Measurements from ENCODE around the gene JMJD8. TPM values are rescaled to one million over a fixed set of nuclear protein-coding genes. Genes with fewer than 3 reads are reported as not detected.
A peak's percentile ranks its signal among the peaks of the same experiment; 100 is the strongest.

The JMJD8 gene
- total and polyA plus RNA-seq, 9 of the 15 experiments (the other 6 are each of a cell fraction or from before 2014, with no cell fraction given): 1.2 to 50.6 (median 29.3) TPM

DNA sequence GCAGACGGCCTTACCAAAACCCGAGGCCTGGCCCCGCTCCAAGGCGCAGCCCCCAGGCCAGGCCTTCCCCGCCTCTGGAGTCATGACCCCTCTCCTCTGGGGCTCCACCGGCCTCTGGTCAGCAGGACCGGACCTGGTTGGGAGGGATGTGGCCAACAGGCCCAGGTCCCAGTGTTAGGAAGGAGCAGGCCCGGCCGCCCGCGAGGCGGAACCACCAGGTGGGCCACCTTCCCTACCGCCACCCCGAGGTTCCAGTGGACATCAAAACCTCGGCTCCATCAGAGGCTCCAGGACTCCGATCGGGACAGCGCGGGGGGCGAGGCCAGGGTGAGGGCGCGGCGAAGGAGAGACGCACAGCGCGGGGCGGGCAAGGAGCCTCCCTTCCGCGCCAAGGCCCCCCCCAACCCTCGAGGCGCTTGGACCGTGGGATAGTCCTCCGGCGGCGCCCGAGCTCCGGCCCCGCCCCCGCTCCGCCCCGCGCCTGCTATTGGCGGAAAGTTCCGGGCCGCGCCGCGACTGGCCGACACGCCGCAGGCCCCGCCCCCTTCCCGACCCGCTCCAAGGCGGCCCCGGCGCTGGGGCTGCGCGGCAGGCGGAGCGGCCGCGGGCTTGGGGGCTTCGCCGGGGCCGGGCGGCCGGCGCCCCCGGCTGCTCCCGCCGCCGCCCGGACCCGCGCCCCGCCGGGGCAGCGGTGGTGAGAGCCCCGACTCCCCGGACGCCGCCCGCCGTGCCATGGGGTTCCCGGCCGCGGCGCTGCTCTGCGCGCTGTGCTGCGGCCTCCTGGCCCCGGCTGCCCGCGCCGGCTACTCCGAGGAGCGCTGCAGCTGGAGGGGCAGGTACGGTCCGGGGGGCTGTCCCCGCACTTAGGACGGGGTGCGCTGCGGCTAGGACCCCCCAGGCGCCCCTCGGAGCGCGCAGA lies 30.7 kb upstream of the JMJD8 start, which contains the start of gene METRN (continued):
- TF ChIP-seq, protein P1, sequence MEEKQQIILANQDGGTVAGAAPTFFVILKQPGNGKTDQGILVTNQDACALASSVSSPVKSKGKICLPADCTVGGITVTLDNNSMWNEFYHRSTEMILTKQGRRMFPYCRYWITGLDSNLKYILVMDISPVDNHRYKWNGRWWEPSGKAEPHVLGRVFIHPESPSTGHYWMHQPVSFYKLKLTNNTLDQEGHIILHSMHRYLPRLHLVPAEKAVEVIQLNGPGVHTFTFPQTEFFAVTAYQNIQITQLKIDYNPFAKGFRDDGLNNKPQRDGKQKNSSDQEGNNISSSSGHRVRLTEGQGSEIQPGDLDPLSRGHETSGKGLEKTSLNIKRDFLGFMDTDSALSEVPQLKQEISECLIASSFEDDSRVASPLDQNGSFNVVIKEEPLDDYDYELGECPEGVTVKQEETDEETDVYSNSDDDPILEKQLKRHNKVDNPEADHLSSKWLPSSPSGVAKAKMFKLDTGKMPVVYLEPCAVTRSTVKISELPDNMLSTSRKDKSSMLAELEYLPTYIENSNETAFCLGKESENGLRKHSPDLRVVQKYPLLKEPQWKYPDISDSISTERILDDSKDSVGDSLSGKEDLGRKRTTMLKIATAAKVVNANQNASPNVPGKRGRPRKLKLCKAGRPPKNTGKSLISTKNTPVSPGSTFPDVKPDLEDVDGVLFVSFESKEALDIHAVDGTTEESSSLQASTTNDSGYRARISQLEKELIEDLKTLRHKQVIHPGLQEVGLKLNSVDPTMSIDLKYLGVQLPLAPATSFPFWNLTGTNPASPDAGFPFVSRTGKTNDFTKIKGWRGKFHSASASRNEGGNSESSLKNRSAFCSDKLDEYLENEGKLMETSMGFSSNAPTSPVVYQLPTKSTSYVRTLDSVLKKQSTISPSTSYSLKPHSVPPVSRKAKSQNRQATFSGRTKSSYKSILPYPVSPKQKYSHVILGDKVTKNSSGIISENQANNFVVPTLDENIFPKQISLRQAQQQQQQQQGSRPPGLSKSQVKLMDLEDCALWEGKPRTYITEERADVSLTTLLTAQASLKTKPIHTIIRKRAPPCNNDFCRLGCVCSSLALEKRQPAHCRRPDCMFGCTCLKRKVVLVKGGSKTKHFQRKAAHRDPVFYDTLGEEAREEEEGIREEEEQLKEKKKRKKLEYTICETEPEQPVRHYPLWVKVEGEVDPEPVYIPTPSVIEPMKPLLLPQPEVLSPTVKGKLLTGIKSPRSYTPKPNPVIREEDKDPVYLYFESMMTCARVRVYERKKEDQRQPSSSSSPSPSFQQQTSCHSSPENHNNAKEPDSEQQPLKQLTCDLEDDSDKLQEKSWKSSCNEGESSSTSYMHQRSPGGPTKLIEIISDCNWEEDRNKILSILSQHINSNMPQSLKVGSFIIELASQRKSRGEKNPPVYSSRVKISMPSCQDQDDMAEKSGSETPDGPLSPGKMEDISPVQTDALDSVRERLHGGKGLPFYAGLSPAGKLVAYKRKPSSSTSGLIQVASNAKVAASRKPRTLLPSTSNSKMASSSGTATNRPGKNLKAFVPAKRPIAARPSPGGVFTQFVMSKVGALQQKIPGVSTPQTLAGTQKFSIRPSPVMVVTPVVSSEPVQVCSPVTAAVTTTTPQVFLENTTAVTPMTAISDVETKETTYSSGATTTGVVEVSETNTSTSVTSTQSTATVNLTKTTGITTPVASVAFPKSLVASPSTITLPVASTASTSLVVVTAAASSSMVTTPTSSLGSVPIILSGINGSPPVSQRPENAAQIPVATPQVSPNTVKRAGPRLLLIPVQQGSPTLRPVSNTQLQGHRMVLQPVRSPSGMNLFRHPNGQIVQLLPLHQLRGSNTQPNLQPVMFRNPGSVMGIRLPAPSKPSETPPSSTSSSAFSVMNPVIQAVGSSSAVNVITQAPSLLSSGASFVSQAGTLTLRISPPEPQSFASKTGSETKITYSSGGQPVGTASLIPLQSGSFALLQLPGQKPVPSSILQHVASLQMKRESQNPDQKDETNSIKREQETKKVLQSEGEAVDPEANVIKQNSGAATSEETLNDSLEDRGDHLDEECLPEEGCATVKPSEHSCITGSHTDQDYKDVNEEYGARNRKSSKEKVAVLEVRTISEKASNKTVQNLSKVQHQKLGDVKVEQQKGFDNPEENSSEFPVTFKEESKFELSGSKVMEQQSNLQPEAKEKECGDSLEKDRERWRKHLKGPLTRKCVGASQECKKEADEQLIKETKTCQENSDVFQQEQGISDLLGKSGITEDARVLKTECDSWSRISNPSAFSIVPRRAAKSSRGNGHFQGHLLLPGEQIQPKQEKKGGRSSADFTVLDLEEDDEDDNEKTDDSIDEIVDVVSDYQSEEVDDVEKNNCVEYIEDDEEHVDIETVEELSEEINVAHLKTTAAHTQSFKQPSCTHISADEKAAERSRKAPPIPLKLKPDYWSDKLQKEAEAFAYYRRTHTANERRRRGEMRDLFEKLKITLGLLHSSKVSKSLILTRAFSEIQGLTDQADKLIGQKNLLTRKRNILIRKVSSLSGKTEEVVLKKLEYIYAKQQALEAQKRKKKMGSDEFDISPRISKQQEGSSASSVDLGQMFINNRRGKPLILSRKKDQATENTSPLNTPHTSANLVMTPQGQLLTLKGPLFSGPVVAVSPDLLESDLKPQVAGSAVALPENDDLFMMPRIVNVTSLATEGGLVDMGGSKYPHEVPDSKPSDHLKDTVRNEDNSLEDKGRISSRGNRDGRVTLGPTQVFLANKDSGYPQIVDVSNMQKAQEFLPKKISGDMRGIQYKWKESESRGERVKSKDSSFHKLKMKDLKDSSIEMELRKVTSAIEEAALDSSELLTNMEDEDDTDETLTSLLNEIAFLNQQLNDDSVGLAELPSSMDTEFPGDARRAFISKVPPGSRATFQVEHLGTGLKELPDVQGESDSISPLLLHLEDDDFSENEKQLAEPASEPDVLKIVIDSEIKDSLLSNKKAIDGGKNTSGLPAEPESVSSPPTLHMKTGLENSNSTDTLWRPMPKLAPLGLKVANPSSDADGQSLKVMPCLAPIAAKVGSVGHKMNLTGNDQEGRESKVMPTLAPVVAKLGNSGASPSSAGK (IDR thresholded peaks at IDR 0.05): 0 out of 2 replicates have a peak, but pooled peaks have one; percentile 20
- TF ChIP-seq PCBP2 (IDR thresholded peaks at IDR 0.05; ENCODE audit: low read depth, low read length, poor library complexity, severe bottlenecking) (no peak), COPS2 (conservative IDR thresholded peaks at IDR 0.05) (no peak), HDAC6 (IDR thresholded peaks at IDR 0.05; ENCODE audit: low read depth, low read length) (no peak), PHTF2 (CRISPR knock-in tag; IDR thresholded peaks at IDR 0.05) (no peak)
- TF ChIP-seq, protein P2, sequence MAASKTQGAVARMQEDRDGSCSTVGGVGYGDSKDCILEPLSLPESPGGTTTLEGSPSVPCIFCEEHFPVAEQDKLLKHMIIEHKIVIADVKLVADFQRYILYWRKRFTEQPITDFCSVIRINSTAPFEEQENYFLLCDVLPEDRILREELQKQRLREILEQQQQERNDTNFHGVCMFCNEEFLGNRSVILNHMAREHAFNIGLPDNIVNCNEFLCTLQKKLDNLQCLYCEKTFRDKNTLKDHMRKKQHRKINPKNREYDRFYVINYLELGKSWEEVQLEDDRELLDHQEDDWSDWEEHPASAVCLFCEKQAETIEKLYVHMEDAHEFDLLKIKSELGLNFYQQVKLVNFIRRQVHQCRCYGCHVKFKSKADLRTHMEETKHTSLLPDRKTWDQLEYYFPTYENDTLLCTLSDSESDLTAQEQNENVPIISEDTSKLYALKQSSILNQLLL (CRISPR knock-in tag; IDR thresholded peaks at IDR 0.05; ENCODE audit: borderline replicate concordance): no peak
- TF ChIP-seq, protein P3, sequence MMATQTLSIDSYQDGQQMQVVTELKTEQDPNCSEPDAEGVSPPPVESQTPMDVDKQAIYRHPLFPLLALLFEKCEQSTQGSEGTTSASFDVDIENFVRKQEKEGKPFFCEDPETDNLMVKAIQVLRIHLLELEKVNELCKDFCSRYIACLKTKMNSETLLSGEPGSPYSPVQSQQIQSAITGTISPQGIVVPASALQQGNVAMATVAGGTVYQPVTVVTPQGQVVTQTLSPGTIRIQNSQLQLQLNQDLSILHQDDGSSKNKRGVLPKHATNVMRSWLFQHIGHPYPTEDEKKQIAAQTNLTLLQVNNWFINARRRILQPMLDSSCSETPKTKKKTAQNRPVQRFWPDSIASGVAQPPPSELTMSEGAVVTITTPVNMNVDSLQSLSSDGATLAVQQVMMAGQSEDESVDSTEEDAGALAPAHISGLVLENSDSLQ (IDR thresholded peaks at IDR 0.05): no peak
- TF ChIP-seq, protein P4, sequence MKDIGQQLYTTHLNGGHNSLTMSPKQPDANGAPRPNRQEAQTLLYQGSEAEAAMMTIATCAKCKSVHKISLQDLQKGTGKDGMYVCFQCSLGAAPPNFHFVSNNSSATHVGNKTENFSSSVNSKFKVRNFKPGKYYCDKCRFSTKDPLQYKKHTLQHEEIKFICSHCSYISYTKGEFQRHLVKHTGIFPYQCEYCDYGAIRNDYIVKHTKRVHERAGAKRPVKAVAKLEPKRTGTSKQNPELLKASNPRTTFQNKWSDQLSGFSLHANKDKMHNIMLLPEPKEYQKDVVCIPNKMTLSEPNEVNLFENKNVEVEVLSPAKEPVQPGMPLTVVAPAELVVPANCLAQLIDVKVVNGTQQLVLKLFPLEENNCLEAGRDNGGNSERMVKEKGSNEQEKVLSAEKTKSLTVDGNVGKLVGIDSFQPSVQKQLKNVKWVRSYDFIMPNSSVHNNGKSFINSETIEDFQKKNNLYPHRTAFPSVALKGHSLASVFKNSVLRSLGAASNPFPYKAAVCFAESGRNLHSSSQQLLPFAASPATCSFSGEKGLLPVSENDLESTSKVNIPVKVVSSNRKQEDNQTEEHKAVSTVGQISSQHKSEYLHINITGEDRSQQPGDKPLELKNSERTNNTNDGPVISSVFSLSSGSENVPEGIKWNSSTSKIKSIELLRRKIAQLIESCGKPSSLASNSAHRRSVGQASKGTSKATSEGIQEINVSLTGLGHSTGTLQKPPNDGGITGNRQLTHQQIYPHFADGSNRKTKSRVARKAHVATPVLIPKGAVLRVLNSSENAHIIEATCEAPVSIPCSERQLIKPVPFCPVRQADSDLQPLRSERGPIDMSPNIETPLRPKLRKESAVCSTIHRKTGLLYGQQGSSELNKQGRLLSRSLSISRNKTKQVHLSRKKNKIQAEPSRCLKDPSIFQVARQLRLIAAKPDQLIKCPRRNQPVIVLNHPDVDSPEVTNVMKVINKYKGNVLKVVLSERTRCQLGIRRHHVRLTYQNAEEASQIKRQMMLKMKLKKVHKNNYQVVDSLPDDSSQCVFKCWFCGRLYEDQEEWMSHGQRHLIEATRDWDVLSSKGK (CRISPR knock-in tag; IDR thresholded peaks at IDR 0.05): no peak

All from K562 (cell line).